K562 (cell line): Measurements from ENCODE around the gene ZDHHC3. TPM values are rescaled to one million over a fixed set of nuclear protein-coding genes. Genes with fewer than 3 reads are reported as not detected.

Source experiments
- ATAC-seq: fragments of 200-7000 bp; cut with Tn5 transposase; 3 replicates; pipeline ENCODE4 v1.9.1; 2020; ENCODE audit warnings: moderate library complexity
- BruUV-seq: library from RNA; stranded (reverse); fragments of 400-500 nt; replicated peaks from 2 replicates; lab custom pipeline; 2021; lab: Mats Ljungman, UMichigan
- CTCF ChIA-PET: fragments of 300-600 bp; formaldehyde crosslinking; extraction: SDS; loops from one replicate; lab custom pipeline; 2021; ENCODE audit warnings: low intra/inter-chr PET ratio; lab: Yijun Ruan, JAX
- POLR2A ChIA-PET: fragments of 300-600, 350-650 bp; sonication (Branson Sonifier 250); formaldehyde crosslinking; extraction: SDS; loops from one replicate; lab custom pipeline; 2021; ENCODE audit warnings: antibody characterized with exemption, inconsistent platforms; lab: Yijun Ruan, JAX
- DNase-seq, 4 experiments: peaks; one replicate each; pipeline versions ENCODE4 v3.0.0 to v3.0.0-alpha.2; 2011 to 2018; ENCODE audit warnings: low spot score in 3 of 4, mixed read lengths in 3 of 4; ENCODE audit errors: extremely low read depth in 1 of 4
- FAIRE-seq: peaks from 2 replicates; lab custom pipeline; 2011; peaks lifted over from hg19 to GRCh38; lab: Jason Lieb, UNC
- H2AFZ ChIP-seq: 2 replicates; pipeline ENCODE4 v1.6.0; 2011; ENCODE audit warnings: low read depth, low read length, control low read depth, inconsistent platforms
- H3K27ac ChIP-seq: fragments of 200-600 bp; 3 replicates; pipeline ENCODE4 v1.8.0; 2011; ENCODE audit warnings: low read depth, mild to moderate bottlenecking, control low read depth, inconsistent platforms, low read length, moderate library complexity, mixed read lengths; ENCODE audit errors: extremely low read depth
- H3K27me3 ChIP-seq, 2 experiments: fragments of 300-600 bp in 1 of 2; 2 replicates in 1 of 2; 3 replicates in 1 of 2; pipeline versions ENCODE4 v1.6.0 to v1.8.0; 2011; ENCODE audit warnings: inconsistent platforms in 2 of 2, low read length in 2 of 2, mild to moderate bottlenecking in 1 of 2, mixed read lengths in 1 of 2, moderate library complexity in 1 of 2; ENCODE audit not compliant: control insufficient read depth in 2 of 2, insufficient read depth in 2 of 2
- H3K36me3 ChIP-seq: fragments of 300-600 bp; 3 replicates; pipeline ENCODE4 v1.8.0; 2011; ENCODE audit warnings: mild to moderate bottlenecking, low read length, inconsistent platforms; ENCODE audit not compliant: control insufficient read depth, insufficient read depth
- H3K4me1 ChIP-seq, 2 experiments: fragments of 200-600 bp in 1 of 2; replicated peaks in 1 of 2; 2 replicates in 1 of 2; 3 replicates in 1 of 2; pipeline versions ENCODE4 v1.5.1 to v1.8.0; 2011; ENCODE audit warnings: inconsistent platforms in 2 of 2, low read length in 2 of 2, mild to moderate bottlenecking in 1 of 2, mixed read lengths in 1 of 2, moderate library complexity in 1 of 2; ENCODE audit not compliant: control insufficient read depth in 2 of 2, insufficient read depth in 2 of 2
- H3K4me2 ChIP-seq: 2 replicates; pipeline ENCODE4 v1.6.1; 2011; ENCODE audit warnings: low read length, control low read depth, inconsistent platforms, mixed read lengths; ENCODE audit not compliant: insufficient read depth
- H3K4me3 ChIP-seq: fragments of 200-600 bp; sonication (generic), shearing (Covaris generic); 2 replicates; pipeline ENCODE4 v1.5.1; 2016; ENCODE audit warnings: control low read depth, inconsistent platforms
- H3K79me2 ChIP-seq: fragments of 200-600 bp; 3 replicates; pipeline ENCODE4 v1.8.0; 2011; ENCODE audit warnings: low read length, inconsistent platforms; ENCODE audit not compliant: control insufficient read depth, insufficient read depth
- H3K9ac ChIP-seq, 2 experiments: 2 replicates each; pipeline versions ENCODE4 v1.6.0 to v1.6.1; 2011; ENCODE audit warnings: low read depth in 2 of 2, low read length in 2 of 2, control low read depth in 1 of 2, inconsistent platforms in 1 of 2, mild to moderate bottlenecking in 1 of 2, mixed read lengths in 1 of 2; ENCODE audit not compliant: insufficient read depth in 1 of 2
- H3K9me1 ChIP-seq: one replicate; pipeline ENCODE4 v1.6.0; 2011; ENCODE audit warnings: inconsistent platforms, mild to moderate bottlenecking, low read length, moderate library complexity; ENCODE audit not compliant: control insufficient read depth, insufficient read depth
- H3K9me3 ChIP-seq: replicated peaks from 2 replicates; pipeline ENCODE4 v1.5.1; 2011; ENCODE audit warnings: low read depth, low read length, inconsistent platforms; ENCODE audit not compliant: control insufficient read depth, insufficient read depth
- H4K20me1 ChIP-seq: replicated peaks from 2 replicates; pipeline ENCODE4 v1.6.1; 2011; ENCODE audit warnings: low read length, inconsistent platforms, mixed read lengths; ENCODE audit not compliant: control insufficient read depth, insufficient read depth
- HMGN3 ChIP-seq: IDR thresholded peaks from 2 replicates; pipeline ENCODE4 v1.6.1; 2011; ENCODE audit warnings: borderline replicate concordance, low read depth, mild to moderate bottlenecking, mixed read lengths, low read length; ENCODE audit not compliant: insufficient read length; ENCODE audit errors: extremely low read depth
- POLR2AphosphoS5 ChIP-seq: IDR thresholded peaks from 2 replicates; pipeline ENCODE4 v1.6.1; 2011; ENCODE audit warnings: mild to moderate bottlenecking, low read depth, low read length, moderate library complexity; ENCODE audit not compliant: control insufficient read depth, insufficient read depth
- TFAM ChIP-seq: fragments of 250-450 bp; sonication (Bioruptor Pico); conservative IDR thresholded peaks from 2 replicates; pipeline ENCODE4 v1.5.0; 2021; ENCODE audit warnings: mild to moderate bottlenecking, moderate library complexity
- WGBS: fragments of 100-300 bp; shearing (Covaris generic); methylation state at CpG from one replicate; pipeline ENCODE4 v1.1.6; 2016; ENCODE audit warnings: low coverage, mixed read lengths; ENCODE audit not compliant: insufficient coverage; ENCODE audit errors: missing lambda C conversion rate; 5-methylcytosine and 5-hydroxymethylcytosine counted together
- in situ Hi-C: fragments of 300-500 bp; cut with MboI; formaldehyde crosslinking; loops from 4 replicates; pipeline ENCODE4 v1.15.0; 2018; ENCODE audit warnings: inconsistent platforms, mixed read lengths
- intact Hi-C: fragments of 100-400 bp; cut with micrococcal nuclease; formaldehyde crosslinking; loops from 2 replicates; pipeline ENCODE4 v1.14.2; 2022
- polyA plus RNA-seq, 8 experiments: library from polyadenylated mRNA; depleted of rRNA in 4 of 8; stranded (reverse) in 5 of 8; unstranded in 3 of 8; fragments of >200 nt; fragmentation: Nextera tagmentation in 2 of 8; fragmentation: Illumina TruSeq in 1 of 8; extraction: Ambion mirVana in 2 of 8; extraction: Trizol in 1 of 8; gene quantifications; 2 replicates each; pipeline versions ENCODE4 v1.2.1 to v1.2.3, GENCODE V29; 2011 to 2014; ENCODE audit warnings: inconsistent platforms in 1 of 8, missing spikeins in 1 of 8
- total RNA-seq, 7 experiments: library from RNA; depleted of rRNA in 6 of 7; stranded (reverse); fragments of >200 nt in 6 of 7; fragmentation: Illumina TruSeq in 2 of 7; extraction: Trizol in 2 of 7; gene quantifications; 2 replicates each; pipeline versions ENCODE4 v1.2.1 to v1.2.3, GENCODE V29; 2011 to 2021; ENCODE audit warnings: low replicate concordance in 1 of 7
- TF ChIP-seq, protein P1 (sequence below): sonication (generic); formaldehyde crosslinking; IDR thresholded peaks from 2 replicates; pipeline ENCODE4 v1.8.0; 2022; ENCODE audit warnings: mild to moderate bottlenecking, missing genetic modification reagents
- TF ChIP-seq, protein P2 (sequence below): fragments of 450-650 bp; formaldehyde crosslinking; conservative IDR thresholded peaks from 2 replicates; pipeline ENCODE4 v1.4.0; 2022; ENCODE audit warnings: mild to moderate bottlenecking, missing genetic modification characterization
- TF ChIP-seq, protein P3 (sequence below): fragments of 450-650 bp; formaldehyde crosslinking; IDR thresholded peaks from 2 replicates; pipeline ENCODE4 v1.4.0; 2020; ENCODE audit warnings: mild to moderate bottlenecking

The ZDHHC3 gene
- total and polyA plus RNA-seq, 9 of the 15 experiments (the other 6 are each of a cell fraction or from before 2014, with no cell fraction given): 10.3 to 120 (median 67.2) TPM

DNA sequence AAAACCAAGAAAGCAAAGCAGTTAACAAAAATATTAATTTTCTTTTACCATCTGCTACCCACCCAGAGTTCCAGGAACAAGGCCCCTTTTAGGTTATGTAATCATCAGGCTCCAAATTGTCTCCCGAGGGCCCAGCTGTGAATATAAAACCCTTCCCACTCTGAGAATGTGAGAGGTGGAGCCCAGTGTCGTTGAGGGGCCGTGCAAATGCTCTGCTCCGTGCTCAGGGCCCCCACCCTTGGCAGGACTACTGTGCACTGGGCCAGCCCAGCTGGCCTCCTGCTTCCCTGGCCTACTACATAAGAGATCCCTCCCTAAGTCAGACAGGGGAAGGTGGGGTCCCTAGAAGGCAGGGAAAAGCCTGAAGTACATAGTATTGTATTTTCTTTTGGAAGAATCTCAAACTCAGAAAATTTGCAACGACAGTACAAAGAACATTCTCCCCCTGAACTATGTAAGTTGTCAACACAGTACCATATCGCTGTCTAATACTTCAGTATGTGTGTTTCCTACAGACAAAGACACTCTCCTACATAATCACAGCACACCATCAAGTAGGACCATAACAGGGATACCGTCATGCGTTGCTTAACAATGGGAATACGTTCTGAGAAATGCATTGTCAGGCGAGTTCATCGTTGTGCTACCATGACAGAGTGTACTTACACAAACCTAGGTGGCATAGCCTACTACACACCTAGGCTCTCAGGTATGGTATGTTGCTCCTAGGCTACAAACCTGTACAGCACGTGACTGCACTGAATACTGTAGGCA, 45.7 kb upstream of the ZDHHC3 start:
- CTCF ChIA-PET: no interaction called here
- FAIRE-seq (no peak), DNase-seq (no peak), ATAC-seq (peak; percentile 42; the same call in 1 of the 3 replicates)
- Histone ChIP-seq H3K9me3 (no peaks in the 10 kb centered on the region), H2AFZ (no peak overlapping the region), H3K4me2 (no peak overlapping the region), H3K9ac (no peak overlapping the region), H3K27me3 (no peaks in the 10 kb centered on the region), H3K27ac (no peak overlapping the region), H3K79me2 (no peaks in the 10 kb centered on the region), H4K20me1 (0 out of 2 replicates have a peak, but pooled peaks cover 5% of the 10 kb centered on the region), H3K36me3 (no peaks in the 10 kb centered on the region), H3K4me1 (peaks cover 4 to 9% of the 10 kb centered on the region in 2 experiments; a peak in 3 of 5 replicates), H3K4me3 (no peak overlapping the region), H3K9me1 (no peaks in the 10 kb centered on the region)
- WGBS: 57% methylated on average over 12 of the region's 12 CpGs
- in situ Hi-C loops (no loop called here), intact Hi-C loops (loop anchor here (5.0 kb wide), 1 partner anchor 104 kb away; no protein-coding TSS in a partner anchor)
- POLR2A ChIA-PET: interaction anchor here (0.5 to 1.1 kb wide), 3 partner anchors 8 to 65 kb away, joined by 3 read pairs; no protein-coding TSS in a partner anchor
- TF ChIP-seq, protein P1, sequence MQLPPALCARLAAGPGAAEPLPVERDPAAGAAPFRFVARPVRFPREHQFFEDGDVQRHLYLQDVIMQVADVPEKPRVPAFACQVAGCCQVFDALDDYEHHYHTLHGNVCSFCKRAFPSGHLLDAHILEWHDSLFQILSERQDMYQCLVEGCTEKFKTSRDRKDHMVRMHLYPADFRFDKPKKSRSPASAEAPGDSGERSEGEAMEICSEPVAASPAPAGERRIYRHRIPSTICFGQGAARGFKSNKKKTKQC (CRISPR knock-in tag): no peak
- TF ChIP-seq POLR2AphosphoS5 (no peak), HMGN3 (no peak), TFAM (CRISPR knock-in tag) (no peak)
- TF ChIP-seq, protein P2, sequence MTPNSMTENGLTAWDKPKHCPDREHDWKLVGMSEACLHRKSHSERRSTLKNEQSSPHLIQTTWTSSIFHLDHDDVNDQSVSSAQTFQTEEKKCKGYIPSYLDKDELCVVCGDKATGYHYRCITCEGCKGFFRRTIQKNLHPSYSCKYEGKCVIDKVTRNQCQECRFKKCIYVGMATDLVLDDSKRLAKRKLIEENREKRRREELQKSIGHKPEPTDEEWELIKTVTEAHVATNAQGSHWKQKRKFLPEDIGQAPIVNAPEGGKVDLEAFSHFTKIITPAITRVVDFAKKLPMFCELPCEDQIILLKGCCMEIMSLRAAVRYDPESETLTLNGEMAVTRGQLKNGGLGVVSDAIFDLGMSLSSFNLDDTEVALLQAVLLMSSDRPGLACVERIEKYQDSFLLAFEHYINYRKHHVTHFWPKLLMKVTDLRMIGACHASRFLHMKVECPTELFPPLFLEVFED (CRISPR knock-in tag): no peak
- TF ChIP-seq, protein P3, sequence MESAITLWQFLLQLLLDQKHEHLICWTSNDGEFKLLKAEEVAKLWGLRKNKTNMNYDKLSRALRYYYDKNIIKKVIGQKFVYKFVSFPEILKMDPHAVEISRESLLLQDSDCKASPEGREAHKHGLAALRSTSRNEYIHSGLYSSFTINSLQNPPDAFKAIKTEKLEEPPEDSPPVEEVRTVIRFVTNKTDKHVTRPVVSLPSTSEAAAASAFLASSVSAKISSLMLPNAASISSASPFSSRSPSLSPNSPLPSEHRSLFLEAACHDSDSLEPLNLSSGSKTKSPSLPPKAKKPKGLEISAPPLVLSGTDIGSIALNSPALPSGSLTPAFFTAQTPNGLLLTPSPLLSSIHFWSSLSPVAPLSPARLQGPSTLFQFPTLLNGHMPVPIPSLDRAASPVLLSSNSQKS (CRISPR knock-in tag): no peak
- no TSS peak for BruUV-seq
